ENCODE measurements around the gene RASGRF1. TPM values are rescaled to one million over a fixed set of nuclear protein-coding genes. Genes with fewer than 3 reads are reported as not detected.

Gene RASGRF1
- total and polyA plus RNA-seq, 2 experiments from 2014 or later, result 0.05 to 0.24 TPM

GRCh38 chr15:79031201-79031600 is 59.4 kb downstream of the RASGRF1 start (continued):
- no peak for TF ChIP-seq CTCF (conservative IDR thresholded peaks at IDR 0.05; ENCODE audit: low read depth in 2 of 2)
- TF ChIP-seq EZH2 (IDR thresholded peaks at IDR 0.05; ENCODE audit: low read depth, unreplicated experiment), result no peak
- TF ChIP-seq ZNF114 (CRISPR knock-in tag; IDR thresholded peaks at IDR 0.05), result no peak

GRCh38 chr15:79030470-79030869 is 60.1 kb downstream of the RASGRF1 start:
- TF ChIP-seq CTCF (conservative IDR thresholded peaks at IDR 0.05; ENCODE audit: low read depth in 2 of 2) (peak; percentile 44 to 45), EZH2phosphoT487 (IDR thresholded peaks at IDR 0.05; ENCODE audit: unreplicated experiment) (no peak), ETS1 (IDR thresholded peaks at IDR 0.05) (no peak), NANOG (IDR thresholded peaks at IDR 0.05; ENCODE audit: borderline replicate concordance) (no peak), EZH2 (IDR thresholded peaks at IDR 0.05; ENCODE audit: low read depth, unreplicated experiment) (no peak), POLR2AphosphoS5 (IDR thresholded peaks at IDR 0.05; ENCODE audit: low read depth) (no peak)
- Histone ChIP-seq H3K27me3 (ENCODE audit: insufficient read depth) (no peaks in the 10 kb centered on the region), H3K4me2 (no peak overlapping the region), H3K36me3 (ENCODE audit: insufficient read depth) (no peaks in the 10 kb centered on the region), H3F3A (replicated peaks; ENCODE audit: low read depth) (no peaks in the 10 kb centered on the region), H3K4me3 (no peak overlapping the region), H2AFZ (no peak overlapping the region), H3K4me1 (ENCODE audit: insufficient read depth) (no peaks in the 10 kb centered on the region), H4K20me1 (replicated peaks; ENCODE audit: insufficient read depth) (no peaks in the 10 kb centered on the region), H3K9me2 (ENCODE audit: insufficient read depth) (no peaks in the 10 kb centered on the region), H3K79me2 (replicated peaks; ENCODE audit: insufficient read depth) (no peaks in the 10 kb centered on the region), H3K27ac (ENCODE audit: low read depth) (no peak overlapping the region)
- no peak overlapping the region for H3K27ac Mint-ChIP-seq
- peaks cover 12% of the 10 kb centered on the region; the same call in 2 of the 3 replicates for H3K4me1 Mint-ChIP-seq
- no peaks in the 10 kb centered on the region; the same call in 2 of the 3 replicates for H3K9me3 Mint-ChIP-seq
- H3K36me3 Mint-ChIP-seq (ENCODE audit: low read depth), result no peaks in the 10 kb centered on the region; the same call in 2 of the 3 replicates
- DNase-seq (ENCODE audit: low spot score) (peak; percentile 34), ATAC-seq (no peak)
- peaks cover 8% of the 10 kb centered on the region for H3K27me3 Mint-ChIP-seq (ENCODE audit: insufficient read depth, low read depth, poor library complexity)
- no peak overlapping the region for H3K4me3 Mint-ChIP-seq

GRCh38 chr15:79028411-79028964 is 62.1 kb downstream of the RASGRF1 start:
- Histone ChIP-seq H3K4me3 (no peak overlapping the region), H3K27me3 (ENCODE audit: insufficient read depth) (no peaks in the 10 kb centered on the region), H4K20me1 (replicated peaks; ENCODE audit: insufficient read depth) (no peaks in the 10 kb centered on the region), H3K4me2 (no peak overlapping the region), H3K4me1 (ENCODE audit: insufficient read depth) (no peaks in the 10 kb centered on the region), H3K79me2 (replicated peaks; ENCODE audit: insufficient read depth) (no peaks in the 10 kb centered on the region), H3K27ac (ENCODE audit: low read depth) (no peak overlapping the region), H3F3A (replicated peaks; ENCODE audit: low read depth) (no peaks in the 10 kb centered on the region), H3K36me3 (ENCODE audit: insufficient read depth) (no peaks in the 10 kb centered on the region), H3K9me2 (ENCODE audit: insufficient read depth) (no peaks in the 10 kb centered on the region), H2AFZ (no peak overlapping the region)
- peaks cover 13% of the 10 kb centered on the region for H3K9me3 Mint-ChIP-seq
- H3K27me3 Mint-ChIP-seq (ENCODE audit: insufficient read depth, low read depth, poor library complexity), result peaks cover 8% of the 10 kb centered on the region
- H3K36me3 Mint-ChIP-seq (ENCODE audit: low read depth), result peaks cover 5% of the 10 kb centered on the region; the same call in 2 of the 3 replicates
- no peak overlapping the region for H3K4me3 Mint-ChIP-seq
- TF ChIP-seq CTCF (conservative IDR thresholded peaks at IDR 0.05; ENCODE audit: low read depth in 2 of 2) (peak; percentile 95 to 98), JUNB (IDR thresholded peaks at IDR 0.05; ENCODE audit: unreplicated experiment) (no peak)
- peak; percentile 80 for DNase-seq (ENCODE audit: low spot score)
- H3K4me1 Mint-ChIP-seq, result peaks cover 5% of the 10 kb centered on the region; the same call in 2 of the 3 replicates
- no peak overlapping the region for H3K27ac Mint-ChIP-seq
- peak; percentile 62 for ATAC-seq

Measured in GM23338 (cell line).